NCI-H510A treated with DMSO at 0.1 percent for 48 hours (cell line): ENCODE measurements around the gene TMCC3.
A peak's percentile ranks its signal among the peaks of the same experiment; 100 is the strongest.
"Not testable (repeated sequence)": the region's sequence is repeated elsewhere in the genome, so short reads cannot be mapped to it uniquely, and the experiment has no call there.

ENCODE experiments used
- DNase-seq: peaks from one replicate; lab custom pipeline; 2025; lab: John Stamatoyannopoulos, UW

The TMCC3 gene

GRCh38 chr12:94601307-94601706 is 49.0 kb downstream of the TMCC3 start:
- not testable (repeated sequence) for DNase-seq

- no peak for DNase-seq
Measured at GRCh38 chr12:94599189-94599588, 51.2 kb downstream of the TMCC3 start.

GRCh38 chr12:94597268-94597667 is 53.1 kb downstream of the TMCC3 start:
- no peak for DNase-seq

GRCh38 chr12:94596596-94596995 is 53.8 kb downstream of the TMCC3 start:
- DNase-seq: peak; percentile 84

- DNase-seq: no peak
Measured at GRCh38 chr12:94595152-94595551, 55.2 kb downstream of the TMCC3 start.

GRCh38 chr12:94594443-94594825 is 55.9 kb downstream of the TMCC3 start:
- DNase-seq: no peak

- no peak for DNase-seq
Measured at GRCh38 chr12:94593822-94594442, 56.4 kb downstream of the TMCC3 start.

GRCh38 chr12:94592723-94593122 is 57.6 kb downstream of the TMCC3 start:
- DNase-seq: not testable (repeated sequence)

GRCh38 chr12:94592080-94592479 is 58.3 kb downstream of the TMCC3 start:
- no peak for DNase-seq

- DNase-seq: no peak
Measured at GRCh38 chr12:94590428-94590827, 59.9 kb downstream of the TMCC3 start.

- no peak for DNase-seq
Measured at GRCh38 chr12:94589591-94590001, 60.8 kb downstream of the TMCC3 start.

GRCh38 chr12:94588346-94588745 is 62.0 kb downstream of the TMCC3 start:
- DNase-seq: no peak

- DNase-seq: no peak
Measured at GRCh38 chr12:94587266-94588241, 62.8 kb downstream of the TMCC3 start.

GRCh38 chr12:94586589-94587259 is 63.6 kb downstream of the TMCC3 start:
- no peak for DNase-seq

- DNase-seq: no peak
Measured at GRCh38 chr12:94585626-94586025, 64.7 kb downstream of the TMCC3 start.

GRCh38 chr12:94584377-94584776 is 66.0 kb downstream of the TMCC3 start:
- no peak for DNase-seq

- DNase-seq: no peak
Measured at GRCh38 chr12:94582591-94582990, 67.8 kb downstream of the TMCC3 start.

- DNase-seq: no peak
Measured at GRCh38 chr12:94575645-94576403, 74.5 kb downstream of the TMCC3 start.

GRCh38 chr12:94575024-94575423 is 75.3 kb downstream of the TMCC3 start:
- DNase-seq: no peak

GRCh38 chr12:94571556-94571955 is 78.8 kb downstream of the TMCC3 start:
- DNase-seq: peak; percentile 40

GRCh38 chr12:94570161-94570560 is 80.2 kb downstream of the TMCC3 start:
- DNase-seq: no peak

GRCh38 chr12:94567761-94568160 is 82.6 kb downstream of the TMCC3 start:
- DNase-seq: no peak
